HepG2 (cell line): ENCODE data around the gene KRT2. TPM values are rescaled to one million over a fixed set of nuclear protein-coding genes. Genes with fewer than 3 reads are reported as not detected.

Experiments used
- ATAC-seq: fragments of 200-7000 bp; cut with Tn5 transposase; 3 replicates; pipeline ENCODE4 v1.9.1; 2020; ENCODE audit warnings: mild to moderate bottlenecking, moderate library complexity
- BruUV-seq: library from RNA; stranded (reverse); fragments of 400-500 nt; replicated peaks from 2 replicates; lab custom pipeline; 2021; lab: Mats Ljungman, UMichigan
- CTCF ChIA-PET: fragments of 300-600 bp; formaldehyde crosslinking; extraction: SDS; loops from one replicate; lab custom pipeline; 2021; ENCODE audit warnings: low total read pairs, inconsistent platforms, low intra/inter-chr PET ratio; lab: Yijun Ruan, JAX
- POLR2A ChIA-PET: fragments of 350-600 bp; sonication (Branson Sonifier 250); formaldehyde crosslinking; loops from one replicate; lab custom pipeline; 2020; ENCODE audit warnings: antibody characterized with exemption, inconsistent platforms; lab: Yijun Ruan, JAX
- DNase-seq: peaks from one replicate; pipeline ENCODE4 v3.0.0-alpha.2; 2015; ENCODE audit warnings: low spot score
- FAIRE-seq: peaks from 3 replicates; lab custom pipeline; 2011; peaks lifted over from hg19 to GRCh38; lab: Jason Lieb, UNC
- H2AFZ ChIP-seq: one replicate; pipeline ENCODE4 v1.6.1; 2011; ENCODE audit warnings: low read length, inconsistent platforms
- H3K27ac ChIP-seq: fragments of 300-600 bp; 3 replicates; pipeline ENCODE4 v1.8.0; 2011; ENCODE audit warnings: mixed run types, mild to moderate bottlenecking, mixed read lengths, low read length, inconsistent platforms; ENCODE audit not compliant: insufficient read depth; ENCODE audit errors: extremely low read length
- H3K27me3 ChIP-seq, 2 experiments: fragments of 200-600 bp in 1 of 2; 2 replicates in 1 of 2; 3 replicates in 1 of 2; pipeline versions ENCODE4 v1.6.0 to v1.8.0; 2011; ENCODE audit warnings: low read length in 2 of 2, mild to moderate bottlenecking in 2 of 2, moderate library complexity in 2 of 2, inconsistent platforms in 1 of 2; ENCODE audit not compliant: insufficient read depth in 2 of 2, control insufficient read depth in 1 of 2
- H3K36me3 ChIP-seq, 2 experiments: fragments of 200-600 bp in 1 of 2; replicated peaks in 1 of 2; 2 replicates in 1 of 2; 3 replicates in 1 of 2; pipeline versions ENCODE4 v1.5.1 to v1.8.0; 2011; ENCODE audit warnings: low read length in 2 of 2, inconsistent platforms in 1 of 2; ENCODE audit not compliant: insufficient read depth in 2 of 2, control insufficient read depth in 1 of 2
- H3K4me1 ChIP-seq: 2 replicates; pipeline ENCODE4 v1.5.1; 2012; ENCODE audit warnings: low read length, inconsistent platforms; ENCODE audit not compliant: insufficient read depth
- H3K4me2 ChIP-seq: 2 replicates; pipeline ENCODE4 v1.6.0; 2011; ENCODE audit warnings: low read depth, low read length, inconsistent platforms
- H3K4me3 ChIP-seq, 3 experiments: fragments of 200-600 bp in 1 of 3; sonication (generic), shearing (Covaris generic) in 1 of 3; replicated peaks in 1 of 3; 2 replicates each; pipeline ENCODE4 v1.5.1; 2011 to 2016; ENCODE audit warnings: low read length in 3 of 3, inconsistent platforms in 2 of 3, low read depth in 2 of 3, mild to moderate bottlenecking in 2 of 3, control low read depth in 1 of 3, mixed read lengths in 1 of 3; ENCODE audit not compliant: insufficient read depth in 1 of 3
- H3K79me2 ChIP-seq: one replicate; pipeline ENCODE4 v1.6.1; 2011; ENCODE audit warnings: low read length, inconsistent platforms; ENCODE audit not compliant: insufficient read depth
- H3K9ac ChIP-seq: 2 replicates; pipeline ENCODE4 v1.6.0; 2011; ENCODE audit warnings: mild to moderate bottlenecking, low read depth, low read length, inconsistent platforms; ENCODE audit not compliant: insufficient read depth
- H3K9me3 ChIP-seq: 2 replicates; pipeline ENCODE4 v1.5.1; 2012; ENCODE audit warnings: mild to moderate bottlenecking, low read length
- H4K20me1 ChIP-seq: 2 replicates; pipeline ENCODE4 v1.6.0; 2011; ENCODE audit warnings: inconsistent platforms, mild to moderate bottlenecking, low read length, moderate library complexity; ENCODE audit not compliant: insufficient read depth
- CBX2 ChIP-seq, 2 experiments: fragments of 200-600 bp in 1 of 2; sonication (generic); formaldehyde crosslinking in 1 of 2; IDR thresholded peaks; 2 replicates each; pipeline versions ENCODE4 v1.7.0 to v1.8.1; 2018 to 2022; ENCODE audit warnings: low read depth in 2 of 2, low read length in 1 of 2, mild to moderate bottlenecking in 1 of 2, missing genetic modification reagents in 1 of 2
- NCOA1 ChIP-seq: sonication (generic); formaldehyde crosslinking; IDR thresholded peaks from 2 replicates; pipeline ENCODE4 v1.9.0; 2021; ENCODE audit warnings: missing genetic modification reagents
- RFX5 ChIP-seq: IDR thresholded peaks from 2 replicates; pipeline ENCODE4 v1.6.1; 2011; ENCODE audit warnings: low read depth, low read length, improper control_type of control experiment
- SETDB1 ChIP-seq: sonication (generic); formaldehyde crosslinking; IDR thresholded peaks from 2 replicates; pipeline ENCODE4 v1.5.1; 2020; ENCODE audit warnings: missing genetic modification reagents, mild to moderate bottlenecking, borderline replicate concordance
- SOX5 ChIP-seq: IDR thresholded peaks from 2 replicates; pipeline ENCODE4 v1.6.1; 2016; ENCODE audit warnings: borderline replicate concordance
- ZNF430 ChIP-seq: sonication (generic); formaldehyde crosslinking; IDR thresholded peaks from 2 replicates; pipeline ENCODE4 v1.9.0; 2021; ENCODE audit warnings: mild to moderate bottlenecking, missing genetic modification reagents
- ZNF562 ChIP-seq: sonication (generic); formaldehyde crosslinking; IDR thresholded peaks from 2 replicates; pipeline ENCODE4 v1.8.0; 2022; ENCODE audit warnings: missing genetic modification reagents, borderline replicate concordance
- ZNF564 ChIP-seq: sonication (generic); formaldehyde crosslinking; IDR thresholded peaks from 2 replicates; pipeline ENCODE4 v1.8.1; 2023; ENCODE audit warnings: mild to moderate bottlenecking, missing genetic modification reagents
- ZNF891 ChIP-seq: sonication (generic); formaldehyde crosslinking; IDR thresholded peaks from 2 replicates; pipeline ENCODE4 v1.5.0; 2020; ENCODE audit warnings: mild to moderate bottlenecking, missing genetic modification reagents
- WGBS: methylation state at CpG from one replicate; pipeline ENCODE4 v1.1.6; 2017; ENCODE audit warnings: low lambda C conversion rate; 5-methylcytosine and 5-hydroxymethylcytosine counted together
- in situ Hi-C: cut with HindIII; loops from 2 replicates; pipeline ENCODE4 v1.10.0; 2017; ENCODE audit warnings: low pct_unique_long_range_greater_than_20kb; ENCODE audit not compliant: extremely low pct_ligation_motif_present
- intact Hi-C: fragments of 100-400 bp; cut with micrococcal nuclease; formaldehyde crosslinking; loops from one replicate; pipeline ENCODE4 v1.10.0; 2022; ENCODE audit not compliant: unreplicated experiment
- polyA plus RNA-seq, 8 experiments: library from polyadenylated mRNA; depleted of rRNA in 3 of 8; stranded (reverse) in 7 of 8; unstranded in 1 of 8; fragments of >200 nt; fragmentation: Illumina TruSeq in 4 of 8; extraction: Trizol in 4 of 8; gene quantifications; 2 replicates each; pipeline versions ENCODE4 v1.2.1 to v1.2.3, GENCODE V29; 2011 to 2016; ENCODE audit warnings: low read depth in 4 of 8, missing spikeins in 1 of 8, mixed read lengths in 1 of 8; ENCODE audit not compliant: insufficient read depth in 1 of 8
- total RNA-seq, 5 experiments: library from RNA; depleted of rRNA; stranded (reverse); fragments of >200 nt; fragmentation: Illumina TruSeq; extraction: Trizol; gene quantifications; 2 replicates each; pipeline ENCODE4 v1.2.3, GENCODE V29; 2016; ENCODE audit warnings: low read depth in 1 of 5
- TF ChIP-seq, protein P1 (sequence below): sonication (generic); formaldehyde crosslinking; conservative IDR thresholded peaks from 2 replicates; pipeline ENCODE4 v1.4.0; 2020; ENCODE audit warnings: missing genetic modification reagents
- TF ChIP-seq, protein P2 (sequence below): sonication (generic); formaldehyde crosslinking; IDR thresholded peaks from 2 replicates; pipeline ENCODE4 v1.4.0; 2020; ENCODE audit warnings: missing genetic modification reagents

Gene KRT2
- total and polyA plus RNA-seq, 2 of the 13 experiments (the other 11 are each of a cell fraction or from before 2014, with no cell fraction given) = not detected

DNA sequence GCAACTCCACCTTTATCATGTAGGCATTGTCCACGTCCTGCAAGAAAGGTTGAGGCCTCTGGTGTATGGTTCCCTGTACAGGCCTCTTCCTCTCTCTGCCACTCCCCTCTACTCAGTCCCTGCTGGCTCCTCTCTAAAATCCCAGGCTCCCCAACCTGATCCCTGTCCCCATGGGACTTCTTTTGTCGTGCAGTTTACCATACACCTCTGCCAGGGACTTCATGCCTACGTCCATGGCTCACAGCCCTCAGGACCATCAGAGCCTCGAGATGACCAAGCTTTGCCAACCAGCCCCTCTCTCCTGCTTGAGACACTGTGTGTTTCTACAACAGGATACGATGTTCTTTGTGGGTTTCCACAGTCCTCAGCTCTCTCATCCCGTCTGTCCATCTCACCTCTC is 2.9 kb downstream of the KRT2 start:
- ChIA-PET CTCF (no interaction called here), POLR2A (no interaction called here)
- FAIRE-seq (no peak), ATAC-seq (no peak), DNase-seq (no peak)
- Histone ChIP-seq H3K79me2 (no peaks in the 10 kb centered on the region), H4K20me1 (no peaks in the 10 kb centered on the region), H3K4me2 (no peak overlapping the region), H3K9ac (no peak overlapping the region), H2AFZ (no peak overlapping the region), H3K27me3 (peaks cover 2 to 45% of the 10 kb centered on the region in 2 experiments; a peak in 4 of 5 replicates), H3K9me3 (no peaks in the 10 kb centered on the region), H3K4me1 (no peaks in the 10 kb centered on the region), H3K4me3 (no peak overlapping the region), H3K36me3 (no peaks in the 10 kb centered on the region), H3K27ac (no peak overlapping the region)
- intact Hi-C loops = no loop called here
- TF ChIP-seq RFX5 (no peak), ZNF564 (CRISPR knock-in tag) (no peak), SETDB1 (CRISPR knock-in tag) (no peak), CBX2 (IDR thresholded peaks at IDR 0.05; ENCODE audit: low read depth, low read length) (no peak), CBX2 (CRISPR knock-in tag; IDR thresholded peaks at IDR 0.05; ENCODE audit: low read depth) (no peak), ZNF430 (CRISPR knock-in tag) (no peak), SOX5 (CRISPR knock-in tag) (no peak), ZNF562 (CRISPR knock-in tag) (no peak), ZNF891 (no peak), NCOA1 (CRISPR knock-in tag) (no peak)
- TF ChIP-seq, protein P1, sequence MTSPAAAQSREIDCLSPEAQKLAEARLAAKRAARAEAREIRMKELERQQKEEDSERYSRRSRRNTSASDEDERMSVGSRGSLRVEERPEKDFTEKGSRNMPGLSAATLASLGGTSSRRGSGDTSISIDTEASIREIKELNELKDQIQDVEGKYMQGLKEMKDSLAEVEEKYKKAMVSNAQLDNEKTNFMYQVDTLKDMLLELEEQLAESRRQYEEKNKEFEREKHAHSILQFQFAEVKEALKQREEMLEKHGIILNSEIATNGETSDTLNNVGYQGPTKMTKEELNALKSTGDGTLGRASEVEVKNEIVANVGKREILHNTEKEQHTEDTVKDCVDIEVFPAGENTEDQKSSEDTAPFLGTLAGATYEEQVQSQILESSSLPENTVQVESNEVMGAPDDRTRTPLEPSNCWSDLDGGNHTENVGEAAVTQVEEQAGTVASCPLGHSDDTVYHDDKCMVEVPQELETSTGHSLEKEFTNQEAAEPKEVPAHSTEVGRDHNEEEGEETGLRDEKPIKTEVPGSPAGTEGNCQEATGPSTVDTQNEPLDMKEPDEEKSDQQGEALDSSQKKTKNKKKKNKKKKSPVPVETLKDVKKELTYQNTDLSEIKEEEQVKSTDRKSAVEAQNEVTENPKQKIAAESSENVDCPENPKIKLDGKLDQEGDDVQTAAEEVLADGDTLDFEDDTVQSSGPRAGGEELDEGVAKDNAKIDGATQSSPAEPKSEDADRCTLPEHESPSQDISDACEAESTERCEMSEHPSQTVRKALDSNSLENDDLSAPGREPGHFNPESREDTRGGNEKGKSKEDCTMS (CRISPR knock-in tag) = no peak
- TF ChIP-seq, protein P2, sequence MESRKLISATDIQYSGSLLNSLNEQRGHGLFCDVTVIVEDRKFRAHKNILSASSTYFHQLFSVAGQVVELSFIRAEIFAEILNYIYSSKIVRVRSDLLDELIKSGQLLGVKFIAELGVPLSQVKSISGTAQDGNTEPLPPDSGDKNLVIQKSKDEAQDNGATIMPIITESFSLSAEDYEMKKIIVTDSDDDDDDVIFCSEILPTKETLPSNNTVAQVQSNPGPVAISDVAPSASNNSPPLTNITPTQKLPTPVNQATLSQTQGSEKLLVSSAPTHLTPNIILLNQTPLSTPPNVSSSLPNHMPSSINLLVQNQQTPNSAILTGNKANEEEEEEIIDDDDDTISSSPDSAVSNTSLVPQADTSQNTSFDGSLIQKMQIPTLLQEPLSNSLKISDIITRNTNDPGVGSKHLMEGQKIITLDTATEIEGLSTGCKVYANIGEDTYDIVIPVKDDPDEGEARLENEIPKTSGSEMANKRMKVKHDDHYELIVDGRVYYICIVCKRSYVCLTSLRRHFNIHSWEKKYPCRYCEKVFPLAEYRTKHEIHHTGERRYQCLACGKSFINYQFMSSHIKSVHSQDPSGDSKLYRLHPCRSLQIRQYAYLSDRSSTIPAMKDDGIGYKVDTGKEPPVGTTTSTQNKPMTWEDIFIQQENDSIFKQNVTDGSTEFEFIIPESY (CRISPR knock-in tag) = no peak
- 0% methylated on average over 6 of the region's 6 CpGs for WGBS
- BruUV-seq = no TSS peak
- in situ Hi-C loops = no loop called here
